ENCODE data around the gene SLIT1. TPM values are rescaled to one million over a fixed set of nuclear protein-coding genes. Genes with fewer than 3 reads are reported as not detected.

The SLIT1 gene
- polyA plus RNA-seq, 1 donor from 2014 or later, result 9.5 TPM

- no peak for TF ChIP-seq POLR2AphosphoS5 (IDR thresholded peaks at IDR 0.05)
- no peak for TF ChIP-seq MXI1 (conservative IDR thresholded peaks at IDR 0.05; ENCODE audit: poor library complexity, severe bottlenecking)
- TF ChIP-seq EZH2 (IDR thresholded peaks at IDR 0.05; ENCODE audit: borderline replicate concordance, insufficient read depth, low read length, poor library complexity, severe bottlenecking), result no peak
- TF ChIP-seq SMC3 (conservative IDR thresholded peaks at IDR 0.05; ENCODE audit: poor library complexity), result no peak
- TF ChIP-seq REST (IDR thresholded peaks at IDR 0.05; ENCODE audit: borderline replicate concordance), result no peak
- TF ChIP-seq TAF1 (IDR thresholded peaks at IDR 0.05; ENCODE audit: low read depth), result no peak
- TF ChIP-seq EP300 (conservative IDR thresholded peaks at IDR 0.05; ENCODE audit: poor library complexity, severe bottlenecking), result no peak
- Histone ChIP-seq H3K9me2 (ENCODE audit: insufficient read depth, low read length) (no peaks in the 10 kb centered on the region), H3F3A (ENCODE audit: insufficient read depth, low read length, poor library complexity, severe bottlenecking) (no peaks in the 10 kb centered on the region)
Measured at GRCh38 chr10:97121041-97121440, 64.7 kb downstream of the SLIT1 start.

DNA sequence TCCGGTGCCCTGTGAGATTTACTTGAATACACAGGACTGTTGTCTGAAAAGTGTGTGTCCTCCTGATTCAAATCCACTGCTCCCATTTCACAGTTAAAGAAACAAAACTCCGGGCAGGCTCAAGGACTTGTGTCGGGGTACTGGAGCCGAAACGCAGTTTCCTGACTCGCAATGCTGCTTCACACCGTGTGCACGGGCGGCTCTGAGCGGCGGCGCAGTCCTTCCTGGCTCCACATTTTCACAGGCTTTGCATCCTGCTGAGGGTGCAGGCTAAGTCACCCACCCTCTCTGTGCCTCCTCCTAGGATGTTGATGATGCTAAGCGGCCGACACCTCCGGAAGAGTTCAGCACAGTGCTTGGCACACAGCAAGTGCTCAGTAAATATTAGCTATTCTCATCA is 65.4 kb downstream of the SLIT1 start:
- no peaks in the 10 kb centered on the region for H3K9me2 ChIP-seq (ENCODE audit: insufficient read depth, low read length)
- H3K36me3 ChIP-seq (ENCODE audit: insufficient read depth, low read length), result no peaks in the 10 kb centered on the region
- H3K27me3 ChIP-seq (ENCODE audit: insufficient read depth, low read depth, low read length), result no peaks in the 10 kb centered on the region
- H3K4me3 ChIP-seq (ENCODE audit: low read length), result no peak overlapping the region
- no peaks in the 10 kb centered on the region for H3F3A ChIP-seq (ENCODE audit: insufficient read depth, low read length, poor library complexity, severe bottlenecking)
- no peak overlapping the region for H3K4me2 ChIP-seq (ENCODE audit: low read length)
- H3K9ac ChIP-seq (ENCODE audit: low read length), result no peak overlapping the region
- no peaks in the 10 kb centered on the region for H3K79me2 ChIP-seq (replicated peaks; ENCODE audit: insufficient read depth, low read length)
- H3K27ac ChIP-seq (ENCODE audit: low read length), result no peak overlapping the region
- H3K9me3 ChIP-seq (ENCODE audit: low read length), result no peaks in the 10 kb centered on the region
- H2AFZ ChIP-seq (ENCODE audit: low read depth, low read length), result no peak overlapping the region
- TF ChIP-seq TAF1 (IDR thresholded peaks at IDR 0.05; ENCODE audit: low read depth) (no peak), RAD21 (conservative IDR thresholded peaks at IDR 0.05) (no peak), POLR2AphosphoS5 (IDR thresholded peaks at IDR 0.05) (no peak), CTCF (IDR thresholded peaks at IDR 0.05; ENCODE audit: poor library complexity, severe bottlenecking) (no peak), MXI1 (conservative IDR thresholded peaks at IDR 0.05; ENCODE audit: poor library complexity, severe bottlenecking) (no peak), EP300 (conservative IDR thresholded peaks at IDR 0.05; ENCODE audit: poor library complexity, severe bottlenecking) (no peak), EZH2 (IDR thresholded peaks at IDR 0.05; ENCODE audit: borderline replicate concordance, insufficient read depth, low read length, poor library complexity, severe bottlenecking) (no peak), REST (IDR thresholded peaks at IDR 0.05; ENCODE audit: borderline replicate concordance) (no peak), SMC3 (conservative IDR thresholded peaks at IDR 0.05; ENCODE audit: poor library complexity) (no peak)
- no peaks in the 10 kb centered on the region for H4K20me1 ChIP-seq (ENCODE audit: insufficient read depth)

More at GRCh38 chr10:97121041-97121440, 64.7 kb downstream of the SLIT1 start:
- no peaks in the 10 kb centered on the region for H3K27me3 ChIP-seq (ENCODE audit: insufficient read depth, low read depth, low read length)
- no peak overlapping the region for H3K27ac ChIP-seq (ENCODE audit: low read length)
- H2AFZ ChIP-seq (ENCODE audit: low read depth, low read length), result no peak overlapping the region
- H3K79me2 ChIP-seq (replicated peaks; ENCODE audit: insufficient read depth, low read length), result no peaks in the 10 kb centered on the region
- no peak overlapping the region for H3K9ac ChIP-seq (ENCODE audit: low read length)
- no peak overlapping the region for H3K4me3 ChIP-seq (ENCODE audit: low read length)
- no peaks in the 10 kb centered on the region for H4K20me1 ChIP-seq (ENCODE audit: insufficient read depth)
- H3K9me3 ChIP-seq (ENCODE audit: low read length), result no peaks in the 10 kb centered on the region
- no peaks in the 10 kb centered on the region for H3K36me3 ChIP-seq (ENCODE audit: insufficient read depth, low read length)
- H3K4me2 ChIP-seq (ENCODE audit: low read length), result no peak overlapping the region

Measured in neural cell (in vitro differentiated cells).